Lung (tissue), 12 donors: ENCODE data around the gene PARD3. TPM values are rescaled to one million over a fixed set of nuclear protein-coding genes. Genes with fewer than 3 reads are reported as not detected.

Experiments
- ATAC-seq: fragments of 200-7000 bp; cut with Tn5 transposase; one replicate; pipeline ENCODE4 v1.9.1; 2020; ENCODE audit warnings: moderate number of reproducible peaks; ENCODE audit not compliant: insufficient read depth, low FRiP score
- DNase-seq, 3 donors: peaks; one replicate each; pipeline ENCODE4 v3.0.0-alpha.2; 2013 to 2017
- H3K27ac ChIP-seq, 2 donors: one replicate each; pipeline ENCODE4 v1.5.1; 2013; ENCODE audit warnings: mild to moderate bottlenecking in 2 of 2, moderate library complexity in 2 of 2, control low read depth in 1 of 2, inconsistent platforms in 1 of 2, low read depth in 1 of 2, low read length in 1 of 2
- H3K27me3 ChIP-seq, 3 donors: one replicate each; pipeline ENCODE4 v1.5.1; 2013; ENCODE audit warnings: low read length in 2 of 3; ENCODE audit not compliant: control insufficient read depth in 3 of 3, insufficient read depth in 3 of 3
- H3K36me3 ChIP-seq, 4 donors: one replicate each; pipeline ENCODE4 v1.5.1; 2013; ENCODE audit warnings: low read length in 4 of 4, mild to moderate bottlenecking in 1 of 4, moderate library complexity in 1 of 4; ENCODE audit not compliant: control insufficient read depth in 4 of 4, insufficient read depth in 4 of 4
- H3K4me1 ChIP-seq, 5 donors: one replicate each; pipeline ENCODE4 v1.5.1; 2013; ENCODE audit warnings: low read length in 5 of 5, mild to moderate bottlenecking in 2 of 5, moderate library complexity in 1 of 5; ENCODE audit not compliant: control insufficient read depth in 5 of 5, insufficient read depth in 5 of 5
- H3K4me3 ChIP-seq: one replicate; pipeline ENCODE4 v1.5.1; 2013; ENCODE audit warnings: mild to moderate bottlenecking, control low read depth, moderate library complexity
- H3K9ac ChIP-seq, 2 donors: one replicate each; pipeline ENCODE4 v1.5.1; 2013; ENCODE audit warnings: low read length in 2 of 2, control low read depth in 1 of 2; ENCODE audit not compliant: insufficient read depth in 1 of 2
- H3K9me3 ChIP-seq, 4 donors: one replicate each; pipeline ENCODE4 v1.5.1; 2013; ENCODE audit warnings: low read length in 3 of 4, mild to moderate bottlenecking in 1 of 4, moderate library complexity in 1 of 4; ENCODE audit not compliant: control insufficient read depth in 4 of 4, insufficient read depth in 3 of 4
- WGBS, 2 donors: extraction: QIAGEN DNeasy Blood & Tissue Kit; methylation state at CpG; one replicate each; pipeline ENCODE4 v1.1.7; 2013; 5-methylcytosine and 5-hydroxymethylcytosine counted together
- polyA plus RNA-seq, 2 donors: library from polyadenylated mRNA; stranded (reverse); fragments of 200-250 nt; gene quantifications; one replicate each; pipeline ENCODE4 v1.2.1, GENCODE V29; 2013
- total RNA-seq, 2 donors: library from RNA; depleted of rRNA in 1 of 2; stranded (reverse); fragments of >200 nt in 1 of 2; gene quantifications; one replicate each; pipeline ENCODE4 v1.2.1, GENCODE V29; 2014 to 2021
- TF ChIP-seq, protein P1 (sequence below): IDR thresholded peaks from 2 replicates; pipeline ENCODE4 v1.5.1; 2012; ENCODE audit warnings: mild to moderate bottlenecking; ENCODE audit errors: control extremely low read depth, extremely low read depth
- donor health status: control.
- donor health status: control.
- donor health status: Bipolar disorder and iron deficiency.
- donor health status: healthy.
- donor health status: DM: yes; HTN: yes; CAD: no.

PARD3 gene
- total and polyA plus RNA-seq, 4 donors: 10.3 to 69.2 (median 27.6) TPM

GRCh38 chr10:34776090-34776690 is 38.9 kb downstream of the PARD3 start:
- Histone ChIP-seq H3K4me3 (no peak overlapping the region), H3K4me1 (peaks cover 4 to 24% (median 13%) of the 10 kb centered on the region in 5 donors), H3K27ac (no peak overlapping the region), H3K27me3 (no peaks in the 10 kb centered on the region), H3K9me3 (no peaks in the 10 kb centered on the region), H3K36me3 (no peaks in the 10 kb centered on the region), H3K9ac (no peak overlapping the region)
- ATAC-seq (no peak), DNase-seq (no peak)
- 66 to 78% methylated on average over 2 of the region's 2 CpGs for WGBS, 2 donors
- TF ChIP-seq, protein P1, sequence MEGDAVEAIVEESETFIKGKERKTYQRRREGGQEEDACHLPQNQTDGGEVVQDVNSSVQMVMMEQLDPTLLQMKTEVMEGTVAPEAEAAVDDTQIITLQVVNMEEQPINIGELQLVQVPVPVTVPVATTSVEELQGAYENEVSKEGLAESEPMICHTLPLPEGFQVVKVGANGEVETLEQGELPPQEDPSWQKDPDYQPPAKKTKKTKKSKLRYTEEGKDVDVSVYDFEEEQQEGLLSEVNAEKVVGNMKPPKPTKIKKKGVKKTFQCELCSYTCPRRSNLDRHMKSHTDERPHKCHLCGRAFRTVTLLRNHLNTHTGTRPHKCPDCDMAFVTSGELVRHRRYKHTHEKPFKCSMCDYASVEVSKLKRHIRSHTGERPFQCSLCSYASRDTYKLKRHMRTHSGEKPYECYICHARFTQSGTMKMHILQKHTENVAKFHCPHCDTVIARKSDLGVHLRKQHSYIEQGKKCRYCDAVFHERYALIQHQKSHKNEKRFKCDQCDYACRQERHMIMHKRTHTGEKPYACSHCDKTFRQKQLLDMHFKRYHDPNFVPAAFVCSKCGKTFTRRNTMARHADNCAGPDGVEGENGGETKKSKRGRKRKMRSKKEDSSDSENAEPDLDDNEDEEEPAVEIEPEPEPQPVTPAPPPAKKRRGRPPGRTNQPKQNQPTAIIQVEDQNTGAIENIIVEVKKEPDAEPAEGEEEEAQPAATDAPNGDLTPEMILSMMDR: no peak

DNA sequence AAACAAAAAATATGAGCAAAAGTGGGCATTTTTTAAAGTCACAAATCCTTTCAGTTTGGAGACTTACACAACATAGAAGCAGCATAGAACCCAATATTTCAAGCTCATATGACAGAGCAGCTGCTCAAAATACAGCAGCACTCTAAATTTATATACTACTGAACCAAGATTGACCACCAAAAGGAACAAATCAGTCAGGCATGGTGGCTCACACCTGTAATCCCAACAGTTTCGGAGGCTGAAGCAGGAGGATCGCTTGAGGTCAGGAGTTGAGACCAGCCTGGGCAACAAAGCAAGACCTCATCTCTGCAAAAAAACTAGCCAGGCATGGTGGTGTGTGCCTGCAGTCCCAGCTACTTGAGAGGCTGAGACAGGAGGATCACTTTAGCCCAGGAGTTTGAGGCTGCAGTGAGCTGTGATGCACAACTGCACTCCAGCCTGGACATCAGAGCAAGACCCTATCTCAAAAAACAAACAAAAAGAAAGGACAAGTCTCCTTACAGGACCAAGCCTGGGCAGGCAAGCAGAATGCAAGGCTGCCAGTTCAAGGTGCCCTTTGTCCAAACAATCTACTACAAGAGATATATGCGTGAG is 40.0 kb downstream of the PARD3 start:
- Histone ChIP-seq H3K27ac (no peak overlapping the region), H3K36me3 (no peaks in the 10 kb centered on the region), H3K4me1 (peaks cover 3 to 16% (median 9%) of the 10 kb centered on the region in 5 donors), H3K9me3 (no peaks in the 10 kb centered on the region), H3K27me3 (no peaks in the 10 kb centered on the region), H3K9ac (no peak overlapping the region), H3K4me3 (no peak overlapping the region)
- WGBS, 2 donors: 86 to 89% methylated on average over 3 of the region's 3 CpGs
- TF ChIP-seq, protein P1: no peak
- DNase-seq: peak in 1 of 3 donors; percentile 41
- ATAC-seq: no peak

GRCh38 chr10:34773636-34774630 is 41.2 kb downstream of the PARD3 start:
- DNase-seq: no peak
- H3K27me3 ChIP-seq: no peaks in the 10 kb centered on the region
- TF ChIP-seq, protein P1: no peak
- 67 to 85% methylated on average over 4 of the region's 4 CpGs for WGBS, 2 donors
- peaks cover 4 to 16% (median 9%) of the 10 kb centered on the region in 5 donors for H3K4me1 ChIP-seq
- no peaks in the 10 kb centered on the region for H3K9me3 ChIP-seq
- no peak overlapping the region for H3K9ac ChIP-seq
- no peak overlapping the region for H3K27ac ChIP-seq
- no peak for ATAC-seq
- no peaks in the 10 kb centered on the region for H3K36me3 ChIP-seq
- H3K4me3 ChIP-seq: no peak overlapping the region
